GOT3 (cell line): ENCODE results near the gene WNT9B.

Experiments used
- DNase-seq: peaks from one replicate; lab custom pipeline; 2025; ENCODE audit warnings: mixed read lengths; lab: John Stamatoyannopoulos, UW

Gene WNT9B

DNA sequence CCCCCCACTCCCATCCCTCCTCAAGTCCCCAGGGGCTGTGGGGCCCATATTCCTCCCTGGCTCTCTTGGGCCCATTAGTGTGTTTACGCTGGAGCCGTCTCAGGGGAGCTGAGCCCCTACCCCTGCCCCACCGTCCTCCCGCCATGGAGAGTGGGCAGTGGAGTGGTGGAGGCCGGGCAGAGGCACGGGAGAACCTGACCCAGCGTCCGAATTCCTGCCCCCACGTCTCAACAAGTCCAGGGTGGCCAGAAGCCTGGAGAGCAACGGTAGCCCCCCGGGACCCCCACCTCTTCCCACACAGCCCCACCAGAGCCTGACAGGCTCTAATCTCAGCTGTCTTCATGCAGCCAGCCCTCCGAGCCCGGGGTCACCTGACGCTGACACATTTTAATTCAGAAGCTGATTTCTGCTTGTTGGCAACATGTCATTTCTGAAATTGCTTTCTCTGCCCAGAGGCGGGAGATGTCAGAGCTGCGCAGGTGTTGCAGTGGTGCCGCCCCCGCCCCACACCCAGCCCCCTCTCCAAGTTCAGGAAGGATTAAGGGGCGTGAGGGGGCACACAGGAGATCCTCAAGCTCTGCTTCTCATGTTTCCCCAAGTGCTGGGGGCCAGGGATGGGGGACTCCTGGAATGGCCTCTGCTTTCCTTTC is 32.6 kb downstream of the WNT9B start:
- DNase-seq: no peak

DNA sequence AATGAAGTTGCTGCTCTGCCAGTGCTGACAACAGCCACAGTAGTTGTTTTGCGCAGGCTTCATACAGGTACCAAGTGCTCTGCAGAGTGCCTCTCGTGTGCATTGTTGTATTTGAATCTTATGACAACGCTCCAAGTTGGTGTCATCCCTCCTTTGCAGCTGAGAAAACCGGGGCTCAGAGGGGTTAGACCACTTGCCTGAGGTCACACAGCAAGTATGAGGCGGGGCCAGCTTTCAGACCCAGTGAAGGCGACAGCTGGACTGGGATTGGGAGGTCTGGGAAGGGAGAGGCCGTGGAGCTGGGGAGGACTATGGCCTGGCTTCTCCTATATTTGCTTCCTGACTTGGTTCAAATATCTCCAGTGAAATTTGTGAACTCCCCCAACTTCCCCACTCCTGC is 33.2 kb downstream of the WNT9B start:
- DNase-seq: no peak

DNA sequence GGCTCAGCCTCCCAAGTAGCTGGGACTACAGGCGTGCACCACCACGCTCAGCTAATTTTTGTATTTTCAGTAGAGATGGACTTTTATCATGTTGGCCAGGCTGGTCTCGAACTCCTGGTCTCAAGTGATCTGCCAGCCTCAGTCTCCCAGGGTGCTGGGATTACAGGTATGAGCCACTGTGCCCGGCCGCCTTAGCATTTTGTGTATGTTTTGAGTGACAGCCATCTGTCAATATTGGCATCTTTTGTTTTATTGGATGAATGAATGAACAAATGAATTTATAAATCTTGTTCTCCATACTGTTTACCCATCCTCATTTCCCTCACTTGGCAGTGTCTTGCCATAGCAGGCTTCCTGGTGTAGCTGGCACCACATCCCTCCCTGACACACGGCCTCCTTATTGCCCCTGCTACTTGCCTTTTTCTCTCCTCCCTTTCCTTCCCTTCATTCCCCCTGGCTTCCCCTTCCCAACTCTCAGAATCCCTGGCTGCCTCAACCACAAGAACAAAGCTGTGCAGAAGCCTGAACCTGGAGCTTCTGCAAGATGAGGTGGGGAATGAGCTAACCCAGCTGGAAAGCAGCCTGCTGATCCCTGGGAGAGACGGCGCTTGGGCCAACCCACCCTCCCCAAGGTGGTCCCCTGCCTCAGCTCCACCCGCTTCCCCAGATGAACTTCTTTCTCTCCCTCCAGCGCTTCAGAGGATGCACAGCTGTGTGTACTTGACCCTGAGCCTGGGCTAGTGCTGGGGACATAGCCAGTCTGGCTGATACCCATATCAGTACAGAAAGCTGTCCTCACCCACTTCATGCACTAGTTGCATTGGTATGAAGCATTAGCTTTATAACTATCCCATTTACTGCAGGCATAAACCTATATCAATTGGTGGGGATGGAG is 34.3 kb downstream of the WNT9B start:
- DNase-seq: no peak

DNA sequence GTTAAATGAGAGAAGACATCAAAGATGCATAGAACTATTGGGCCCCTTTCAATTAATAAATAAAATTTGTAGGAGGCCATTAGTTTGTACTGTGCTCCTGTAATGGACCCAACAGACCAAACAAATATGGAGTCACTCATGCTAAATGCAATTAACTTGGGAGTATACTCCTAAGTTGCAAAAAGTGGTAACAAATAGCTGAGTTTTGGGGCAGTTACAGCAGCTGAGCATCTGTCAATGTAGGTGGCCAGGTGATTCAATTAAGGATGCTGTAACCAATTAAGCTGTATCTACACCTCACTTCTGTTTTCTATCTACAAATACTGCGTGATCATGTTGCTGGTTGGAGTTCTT is 34.9 kb downstream of the WNT9B start:
- no peak for DNase-seq

DNA sequence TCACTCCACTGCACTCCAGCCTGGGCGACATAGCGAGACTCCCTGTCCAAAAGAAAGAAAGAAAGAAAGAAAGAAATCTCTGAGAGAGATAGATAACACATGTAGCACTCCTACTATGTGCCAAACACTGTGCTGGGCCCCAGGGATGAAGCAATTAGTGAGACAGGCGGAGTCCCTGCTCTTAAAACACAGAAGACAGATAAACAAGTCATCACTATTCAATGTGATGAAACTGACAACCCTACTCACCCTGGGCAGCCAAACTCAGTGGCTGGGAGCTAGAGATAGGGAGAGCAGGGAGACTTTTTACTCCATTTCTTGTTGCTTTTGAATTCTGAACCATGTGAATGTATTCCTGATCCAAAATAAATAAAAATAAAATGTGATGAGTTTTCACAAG is 36.3 kb downstream of the WNT9B start:
- no peak for DNase-seq

DNA sequence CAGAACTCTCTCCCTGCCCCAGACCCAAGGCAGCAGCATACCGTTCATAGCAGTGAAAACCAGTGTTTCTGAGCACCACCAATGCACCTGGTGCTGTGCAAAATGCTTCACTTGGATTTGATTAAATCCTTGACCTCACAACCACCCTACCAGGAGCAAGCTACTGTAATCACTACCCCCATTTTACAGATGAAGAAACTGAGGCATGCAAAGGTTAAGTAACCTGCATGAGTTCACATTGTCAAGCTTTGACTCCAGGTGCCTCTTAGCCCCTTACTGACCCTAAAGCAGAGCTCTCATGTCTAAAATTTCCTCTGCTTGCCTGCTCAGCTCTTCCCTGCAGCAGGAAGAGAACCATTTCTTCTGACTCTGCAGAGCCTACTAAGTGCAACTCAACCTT is 37.3 kb downstream of the WNT9B start:
- DNase-seq: no peak

DNA sequence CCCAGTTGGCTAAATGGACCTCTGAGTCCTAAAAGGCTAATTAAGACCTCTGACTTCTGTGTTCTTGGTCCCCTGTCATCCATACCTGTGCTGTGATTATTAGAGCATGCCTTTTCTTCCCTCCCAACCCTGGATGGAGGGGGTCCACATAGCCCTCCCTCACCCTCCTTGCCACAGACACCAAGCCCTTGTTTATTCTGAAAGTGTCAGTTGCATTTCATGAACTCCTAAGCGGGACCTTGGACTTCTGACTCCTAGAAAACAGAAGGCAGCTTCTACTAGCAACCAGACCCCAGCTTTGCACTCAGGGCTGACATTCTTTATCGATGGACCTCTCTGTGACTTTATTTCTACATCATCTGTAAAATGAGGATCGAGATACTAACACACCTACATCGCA is 38.1 kb downstream of the WNT9B start:
- no peak for DNase-seq

DNA sequence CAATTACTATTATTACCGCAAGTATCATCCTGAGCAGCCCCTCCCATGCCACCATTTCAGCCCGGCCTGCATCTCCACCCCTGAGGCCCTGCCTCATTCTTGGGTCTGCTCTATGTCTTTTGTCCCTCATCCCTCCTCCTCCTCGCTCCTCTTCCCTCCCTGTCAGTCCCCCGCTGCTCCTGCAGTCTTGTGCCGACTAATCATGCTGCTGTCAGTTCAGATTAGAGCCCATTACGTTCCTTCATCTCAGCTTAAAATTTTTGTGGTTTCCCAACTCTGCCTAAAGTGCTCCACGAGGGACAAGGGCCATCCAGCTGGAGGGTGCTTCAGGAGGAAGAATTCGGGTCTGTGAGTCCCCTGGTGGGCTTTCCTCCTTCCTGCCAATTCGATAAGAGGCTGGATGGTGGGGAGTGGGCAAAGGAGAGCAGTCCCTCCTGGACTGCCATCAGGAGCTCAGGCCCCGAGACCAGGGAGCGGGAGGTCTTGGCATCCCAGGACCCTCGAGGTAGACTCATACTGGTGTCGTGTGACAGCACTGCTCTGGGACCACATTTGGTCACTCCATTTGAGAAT is 38.7 kb downstream of the WNT9B start:
- no peak for DNase-seq

DNA sequence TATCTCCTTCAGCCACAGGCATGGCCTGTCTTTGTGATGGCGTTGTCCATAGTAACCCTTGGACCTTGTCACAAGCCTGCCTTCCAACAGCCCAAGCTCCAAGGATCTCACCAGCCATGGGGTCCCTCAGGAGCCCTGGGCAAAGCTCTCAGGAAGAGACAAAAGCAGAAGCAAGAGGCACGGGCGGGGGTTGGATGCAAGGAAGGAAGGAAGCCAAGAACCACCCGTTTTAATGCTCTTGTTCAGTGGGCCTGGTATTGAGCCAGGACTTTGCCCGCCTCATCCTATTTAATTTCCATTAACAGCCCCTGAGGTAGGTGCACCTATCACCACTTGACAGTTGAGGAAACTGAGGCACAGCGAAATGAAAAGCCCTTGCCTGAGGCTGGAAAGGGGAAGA is 39.3 kb downstream of the WNT9B start:
- no peak for DNase-seq

DNA sequence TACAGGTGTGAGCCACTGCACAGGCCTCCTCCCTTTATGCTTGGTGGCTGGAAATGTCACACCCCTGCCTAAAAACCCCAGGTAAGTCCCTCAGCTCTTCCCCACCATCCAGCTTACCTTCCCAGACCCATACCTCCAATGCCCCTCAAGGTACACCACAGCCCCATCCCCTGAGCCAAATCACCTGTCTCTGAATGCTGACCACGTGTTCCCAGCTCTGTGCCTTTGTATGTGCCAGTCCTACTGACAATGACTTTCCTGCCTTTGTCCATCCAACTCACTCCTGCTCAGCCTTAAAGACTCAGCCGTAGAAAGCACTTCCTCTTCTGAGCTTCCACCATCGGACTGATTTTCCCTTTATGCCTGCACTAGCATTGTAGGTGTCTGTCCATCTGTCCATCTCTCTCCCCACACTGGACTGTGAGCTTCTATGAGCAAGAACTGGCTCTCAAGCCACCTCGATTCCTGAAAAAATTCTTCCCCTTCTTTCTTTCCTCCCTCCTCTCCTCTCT is 40.9 kb downstream of the WNT9B start:
- DNase-seq: no peak

DNA sequence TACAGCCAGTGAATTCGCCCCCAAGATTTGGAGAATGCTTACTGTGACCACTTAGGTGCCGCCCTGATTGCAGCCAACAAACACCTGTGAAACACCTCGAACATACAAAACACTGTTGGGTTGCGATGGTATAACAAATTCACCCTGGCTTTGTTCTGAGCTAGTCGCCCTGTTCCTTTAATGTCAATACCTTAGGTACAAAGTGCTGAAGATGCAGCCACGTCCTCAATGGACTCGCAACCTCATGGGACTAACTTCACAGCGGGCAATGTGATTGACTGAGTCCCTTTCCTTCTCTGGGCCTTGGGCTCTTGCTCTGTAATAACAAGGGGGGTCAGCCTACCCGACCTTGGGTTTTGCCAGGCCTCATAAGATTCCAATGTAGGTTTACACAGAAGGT is 42.6 kb downstream of the WNT9B start:
- no peak for DNase-seq

DNA sequence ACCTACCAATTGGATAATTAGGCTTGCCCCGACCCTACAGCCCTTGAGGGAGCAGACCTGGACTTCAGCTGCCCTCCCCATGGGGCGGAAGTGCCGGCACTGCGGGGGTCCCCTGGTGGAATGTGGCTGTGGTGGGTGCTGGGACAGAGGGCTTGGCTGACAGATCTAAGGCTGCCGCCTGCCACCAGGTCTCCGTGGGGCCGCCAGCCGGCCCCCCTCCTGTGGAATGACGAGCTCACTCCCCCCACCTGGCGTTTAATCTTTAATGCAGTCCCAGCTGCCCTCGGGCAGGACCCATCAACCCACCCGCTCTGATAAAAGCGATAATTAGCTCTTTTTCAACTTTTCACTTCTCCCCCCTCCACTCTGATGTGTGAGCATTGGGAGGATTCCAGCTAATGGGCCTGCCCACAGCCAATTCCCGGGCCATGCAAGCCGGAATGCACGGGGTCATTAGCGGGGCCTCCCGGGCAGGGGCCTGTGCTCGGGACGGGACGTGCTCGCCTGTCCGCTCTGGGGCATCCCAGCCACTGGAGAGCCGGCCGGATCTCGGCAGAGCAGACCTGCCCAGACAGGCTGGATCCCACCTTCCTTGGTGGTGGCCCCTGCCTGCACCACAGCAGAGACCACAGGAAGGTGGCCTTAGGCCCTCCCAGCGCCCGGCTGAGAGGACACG is 43.2 kb downstream of the WNT9B start:
- DNase-seq: no peak

DNA sequence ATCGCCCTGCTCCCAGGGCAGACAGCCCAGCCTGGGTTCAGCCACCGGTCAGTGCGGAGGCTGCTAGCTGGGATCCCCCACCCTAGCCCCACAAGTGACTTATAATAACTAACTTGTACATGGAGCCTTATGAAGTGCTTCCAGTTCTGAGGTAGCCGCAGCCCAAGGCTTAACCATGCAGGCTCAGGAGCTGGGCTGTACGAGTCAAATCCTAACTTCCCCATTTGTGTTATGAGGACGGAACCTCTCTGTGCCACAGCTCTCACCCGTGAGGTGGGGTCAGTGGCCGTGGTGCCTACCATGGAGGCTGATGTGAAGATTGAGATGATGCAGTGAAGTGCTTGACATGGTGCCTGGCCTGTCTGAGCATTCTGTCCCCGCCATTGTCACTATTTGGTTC is 43.8 kb downstream of the WNT9B start:
- DNase-seq: no peak

DNA sequence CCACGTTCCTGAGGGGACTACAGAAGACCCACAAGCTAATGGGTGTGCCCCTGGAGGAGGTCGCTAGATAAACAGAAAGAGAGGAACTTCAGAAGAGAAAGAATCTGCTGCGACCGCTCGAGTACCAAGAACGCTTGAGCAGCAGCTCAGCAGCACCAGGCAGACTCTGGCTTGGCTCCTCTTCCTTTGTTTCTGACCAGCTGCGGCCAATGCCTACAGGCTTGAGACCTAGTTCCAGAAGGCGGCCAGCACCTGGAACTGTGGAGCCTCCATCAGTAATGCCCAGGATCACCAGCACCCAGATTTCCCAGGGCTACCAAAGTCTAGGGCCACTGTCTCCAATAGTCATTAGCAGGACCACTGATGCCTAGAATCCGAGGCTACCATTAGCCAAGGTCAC is 45.6 kb downstream of the WNT9B start:
- no peak for DNase-seq

DNA sequence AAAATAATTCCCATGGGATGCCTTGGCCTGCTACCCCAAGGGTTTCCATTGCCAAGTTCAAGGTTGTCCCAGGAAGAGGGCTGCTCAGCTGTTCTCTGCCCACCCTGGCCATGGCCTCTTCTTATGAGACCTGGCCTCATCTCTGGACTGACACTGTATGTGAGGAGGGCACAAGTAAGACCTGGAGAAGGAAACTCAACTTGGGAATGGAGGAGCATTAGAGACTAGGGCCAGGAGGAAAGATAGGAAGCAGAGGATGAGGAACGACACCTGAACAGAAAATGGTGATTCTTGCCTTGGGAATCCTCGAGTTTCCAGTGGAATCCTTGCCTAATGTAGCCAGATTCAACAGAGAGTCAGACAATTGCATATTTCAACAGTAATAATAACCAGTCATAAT is 47.0 kb downstream of the WNT9B start:
- no peak for DNase-seq

DNA sequence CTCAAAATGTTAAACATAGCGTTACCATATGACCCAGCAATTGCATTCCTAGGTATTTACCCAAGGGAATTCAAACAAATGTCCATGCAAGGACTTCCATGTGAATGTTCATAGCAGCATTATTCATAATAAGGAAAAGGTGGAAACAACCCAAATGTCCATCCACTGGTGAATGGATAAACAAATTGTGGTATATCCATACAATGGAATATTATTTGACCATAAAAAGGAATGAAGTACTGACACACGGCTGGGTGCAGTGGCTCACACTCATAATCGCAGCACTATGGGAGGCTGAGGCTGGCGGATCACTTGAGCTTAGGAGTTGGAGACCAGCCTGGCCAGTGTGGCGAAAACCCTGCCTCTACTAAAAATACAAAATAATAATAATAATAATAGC is 47.5 kb downstream of the WNT9B start:
- DNase-seq: no peak

DNA sequence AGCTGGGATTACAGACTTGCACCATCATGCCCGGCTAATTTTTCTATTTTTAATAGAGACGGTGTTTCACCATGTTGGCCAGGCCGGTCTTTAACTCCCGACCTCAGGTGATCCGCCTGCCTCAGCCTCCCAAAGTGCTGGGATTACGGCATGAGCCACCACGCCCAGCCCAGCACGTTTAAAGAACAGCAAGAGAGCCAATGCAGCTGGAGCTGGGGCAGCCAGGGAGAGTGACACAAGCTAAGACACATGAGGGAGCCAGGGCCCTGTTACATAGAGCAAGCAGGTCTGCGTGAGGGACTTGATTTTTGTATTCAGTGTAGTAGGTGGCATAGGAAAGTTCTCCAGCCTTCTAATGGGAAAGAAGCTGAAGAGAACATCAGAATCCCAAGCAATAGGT is 49.9 kb downstream of the WNT9B start:
- DNase-seq: no peak

DNA sequence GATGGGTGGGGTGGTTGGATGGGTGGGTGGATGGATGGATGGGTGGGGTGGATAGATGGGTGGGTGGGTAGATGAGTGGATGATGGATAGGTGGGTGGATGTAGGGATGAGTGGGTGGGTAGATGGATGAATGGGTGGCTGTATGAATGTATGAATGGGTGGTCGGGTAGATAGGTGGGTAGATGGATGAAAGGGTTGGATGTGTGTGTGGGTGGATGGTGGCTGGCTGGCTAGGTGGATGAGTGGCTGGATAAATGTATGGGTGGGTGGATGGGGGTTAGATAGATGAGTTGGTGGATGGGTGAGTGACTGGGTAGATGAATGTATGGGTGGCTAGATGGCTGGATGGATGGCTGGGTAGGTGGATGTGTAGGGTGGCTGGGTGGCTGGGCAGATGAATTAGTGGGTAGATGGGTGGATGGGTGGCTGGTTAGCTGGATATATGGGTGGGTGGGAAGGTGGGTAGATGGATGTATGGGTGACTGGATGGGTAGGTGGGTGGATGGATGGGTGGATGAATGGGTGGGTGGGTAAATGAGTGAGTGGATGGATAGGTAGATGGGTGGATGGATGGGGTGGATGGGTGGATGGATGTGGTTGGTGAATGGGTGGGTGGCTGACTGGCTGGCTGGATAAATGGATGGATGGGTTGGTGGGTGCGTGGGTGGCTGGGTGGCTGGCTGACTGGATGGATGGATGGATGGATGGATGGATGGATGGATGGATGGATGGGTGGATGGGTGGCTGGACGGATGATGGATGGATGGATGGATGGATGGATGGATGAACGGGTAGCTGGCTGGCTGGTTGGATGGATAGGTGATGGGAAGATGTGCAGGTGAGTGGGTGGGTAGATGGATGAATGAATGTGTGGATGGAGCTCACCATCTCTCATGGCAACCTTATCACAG is 52.6 kb downstream of the WNT9B start:
- no peak for DNase-seq

DNA sequence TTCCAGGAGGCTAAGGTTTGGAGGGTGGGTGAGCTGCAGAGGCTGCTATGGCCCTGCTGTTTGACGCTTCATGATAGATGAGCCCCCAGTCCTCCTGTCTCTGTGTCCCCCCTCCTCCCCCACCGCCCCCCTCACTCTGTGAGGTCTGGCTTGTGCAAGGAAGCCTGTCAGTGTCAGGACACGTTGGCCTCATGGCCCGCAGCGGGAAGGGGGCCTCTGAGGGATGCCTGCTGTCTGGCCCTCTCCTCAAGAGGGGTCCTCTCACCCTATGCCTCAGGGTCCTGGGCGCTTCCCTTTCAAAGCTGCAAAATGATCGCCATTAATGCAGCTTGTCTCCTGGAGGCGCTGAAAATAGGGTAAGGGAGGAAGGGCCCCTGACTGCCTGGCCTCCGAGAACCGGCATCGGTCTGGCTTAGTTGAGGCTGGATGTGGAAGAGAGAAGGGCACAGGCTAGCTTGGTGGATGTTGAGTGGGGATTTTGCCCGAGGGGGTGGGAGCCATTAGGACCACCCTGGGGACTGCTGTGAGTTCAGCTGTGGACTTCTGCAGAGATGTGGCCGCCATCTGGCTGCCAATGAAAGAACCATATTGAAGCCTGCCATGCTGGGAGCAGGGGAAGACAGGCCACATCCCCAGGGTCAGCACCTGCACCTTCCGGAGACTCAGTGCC is 56.8 kb downstream of the WNT9B start:
- no peak for DNase-seq

DNA sequence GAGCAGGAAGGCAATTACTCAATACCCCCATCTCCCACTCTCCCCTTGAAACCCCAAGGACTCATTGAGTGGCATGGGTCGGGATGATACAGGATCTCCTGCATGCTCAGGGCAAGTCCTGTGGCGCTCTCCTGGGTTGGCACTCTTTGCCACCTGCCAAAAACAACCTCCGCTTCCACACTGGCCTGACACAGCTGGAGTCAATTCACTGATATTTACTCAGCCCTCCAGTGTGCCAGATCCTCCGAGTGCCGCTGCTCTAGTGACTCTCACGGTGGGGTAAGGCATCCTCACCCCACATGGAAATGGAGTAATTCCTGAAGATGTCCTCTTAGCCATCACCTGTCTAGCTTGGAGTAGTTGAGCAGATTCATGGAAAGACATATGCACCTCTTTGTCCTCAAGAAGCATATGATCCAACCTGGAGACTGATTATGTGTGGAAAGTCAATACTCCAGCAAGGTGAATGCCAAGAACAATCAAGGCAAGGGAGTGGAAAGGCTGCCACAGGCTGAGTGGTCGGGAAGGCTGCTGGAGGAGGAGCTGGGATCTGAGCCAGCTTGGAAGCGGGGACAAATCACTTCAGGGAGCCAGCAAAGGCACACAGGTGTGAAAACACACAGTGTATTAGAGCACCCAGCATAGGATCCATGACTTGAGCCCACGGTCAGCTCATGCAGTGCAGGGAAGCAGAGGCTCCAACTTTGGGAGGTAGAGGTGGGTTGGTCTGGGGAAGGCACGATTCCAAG is 59.0 kb downstream of the WNT9B start:
- no peak for DNase-seq
